ENCODE results near the gene TMEM107.

The TMEM107 gene

GRCh38 chr17:8137645-8138373 is 38.4 kb downstream of the TMEM107 start:
- no peak for DNase-seq (ENCODE audit: low read depth in 2 of 2)

GRCh38 chr17:8133941-8134340 is 42.2 kb downstream of the TMEM107 start:
- no peak for DNase-seq (ENCODE audit: low read depth in 2 of 2)

- no peak for DNase-seq (ENCODE audit: low read depth in 2 of 2)
Measured at GRCh38 chr17:8133399-8133798, 42.8 kb downstream of the TMEM107 start.

DNA sequence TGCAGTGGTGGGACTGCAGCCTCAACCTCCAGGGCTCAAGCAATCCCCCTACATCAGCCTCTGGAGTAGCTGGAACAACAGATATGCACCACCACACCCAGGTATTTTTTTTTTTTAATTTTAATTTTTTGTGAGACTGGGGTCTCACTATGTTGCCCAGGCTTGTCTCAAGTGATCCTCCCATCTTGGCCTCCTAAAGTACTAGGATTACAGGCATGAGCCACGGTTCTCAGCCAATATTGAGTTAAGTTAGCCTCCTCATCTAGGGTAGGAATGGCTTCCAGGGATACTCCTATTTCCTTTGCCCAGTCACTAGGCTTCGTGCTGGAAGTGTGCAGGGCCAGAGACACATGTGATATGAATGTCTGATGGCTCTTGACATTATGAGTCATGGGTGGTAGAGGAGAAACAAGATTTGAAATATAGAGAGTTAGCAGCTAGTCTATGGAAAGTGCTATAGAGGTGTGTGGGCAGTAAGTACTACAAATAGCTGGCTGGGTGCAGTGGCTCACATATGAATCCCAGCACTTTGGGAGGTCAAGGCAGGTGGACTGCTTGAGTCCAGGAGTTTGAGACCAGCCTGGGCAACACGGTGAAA is 44.2 kb downstream of the TMEM107 start:
- DNase-seq (ENCODE audit: low read depth in 2 of 2) = no peak

DNA sequence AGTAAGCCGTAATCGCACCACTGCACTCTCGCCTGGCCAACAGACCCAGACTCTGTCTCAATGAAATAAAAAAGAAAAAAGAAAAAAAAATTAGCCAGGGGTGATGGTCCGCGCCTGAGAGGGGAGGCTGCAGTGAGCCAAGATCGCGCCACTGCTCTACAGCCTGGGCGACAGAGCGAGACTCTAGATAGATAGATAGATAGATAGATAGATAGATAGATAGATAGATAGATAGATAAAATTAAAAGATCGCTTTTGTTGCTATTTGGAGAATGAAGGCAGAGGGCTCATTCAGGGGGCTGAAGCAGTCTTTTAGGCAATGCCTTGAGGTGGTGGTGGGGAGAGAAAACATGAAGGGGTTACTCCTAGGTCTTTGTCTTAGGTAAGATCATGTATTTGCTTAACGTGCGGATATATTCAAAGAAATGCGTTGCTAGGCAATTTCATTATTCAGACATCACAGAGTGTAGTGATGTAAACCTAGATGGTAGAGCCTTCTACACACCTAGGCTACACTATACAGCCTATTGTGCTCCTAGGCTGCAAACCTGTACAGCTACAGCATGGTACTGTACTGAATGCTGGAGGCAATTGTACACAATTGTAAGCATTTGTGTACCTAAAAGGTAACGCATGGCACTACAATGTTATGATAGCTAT is 47.9 kb downstream of the TMEM107 start:
- no peak for DNase-seq (ENCODE audit: low read depth in 2 of 2)

GRCh38 chr17:8126491-8127066 is 49.6 kb downstream of the TMEM107 start:
- DNase-seq (ENCODE audit: low read depth in 2 of 2) = no peak

- no peak for DNase-seq (ENCODE audit: low read depth in 2 of 2)
Measured at GRCh38 chr17:8125947-8126490, 50.2 kb downstream of the TMEM107 start.

DNA sequence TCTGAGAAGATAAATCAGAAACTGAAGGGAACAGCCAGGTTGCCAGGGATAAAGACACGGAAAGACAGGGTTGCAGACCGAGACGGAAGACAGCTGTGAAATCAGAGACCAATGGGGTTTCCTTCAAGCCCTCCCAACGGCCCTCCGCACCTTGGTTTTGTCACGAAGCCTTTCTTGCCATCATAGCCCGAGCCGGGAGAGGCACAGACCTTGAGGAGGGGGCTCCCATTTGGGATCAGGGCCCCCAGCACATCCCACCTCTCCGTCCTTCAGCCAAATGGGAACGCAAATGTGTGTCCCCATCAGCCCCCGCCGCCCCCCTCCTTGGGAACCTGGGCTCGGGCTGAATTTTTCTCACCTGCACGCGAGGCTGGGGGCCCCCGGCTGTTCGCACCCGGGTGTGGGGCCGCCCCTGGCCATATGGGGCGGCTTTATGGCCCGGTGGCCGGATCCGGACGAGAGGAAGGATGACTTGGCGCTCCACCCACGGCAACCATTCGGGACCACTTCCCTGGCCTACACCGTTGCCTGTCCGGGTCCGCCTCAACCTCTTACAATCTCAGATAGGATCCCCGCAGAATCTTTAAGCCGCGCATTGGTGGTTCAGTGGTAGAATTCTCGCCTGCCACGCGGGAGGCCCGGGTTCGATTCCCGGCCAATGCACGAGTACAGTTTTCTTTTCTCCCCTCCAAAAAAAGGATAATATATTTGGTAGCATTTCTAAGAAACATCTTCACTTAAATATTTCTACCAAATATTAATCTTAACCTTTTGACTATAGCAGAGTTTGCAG is 50.8 kb downstream of the TMEM107 start:
- peak; percentile 46 to 51 for DNase-seq (ENCODE audit: low read depth in 2 of 2)

DNA sequence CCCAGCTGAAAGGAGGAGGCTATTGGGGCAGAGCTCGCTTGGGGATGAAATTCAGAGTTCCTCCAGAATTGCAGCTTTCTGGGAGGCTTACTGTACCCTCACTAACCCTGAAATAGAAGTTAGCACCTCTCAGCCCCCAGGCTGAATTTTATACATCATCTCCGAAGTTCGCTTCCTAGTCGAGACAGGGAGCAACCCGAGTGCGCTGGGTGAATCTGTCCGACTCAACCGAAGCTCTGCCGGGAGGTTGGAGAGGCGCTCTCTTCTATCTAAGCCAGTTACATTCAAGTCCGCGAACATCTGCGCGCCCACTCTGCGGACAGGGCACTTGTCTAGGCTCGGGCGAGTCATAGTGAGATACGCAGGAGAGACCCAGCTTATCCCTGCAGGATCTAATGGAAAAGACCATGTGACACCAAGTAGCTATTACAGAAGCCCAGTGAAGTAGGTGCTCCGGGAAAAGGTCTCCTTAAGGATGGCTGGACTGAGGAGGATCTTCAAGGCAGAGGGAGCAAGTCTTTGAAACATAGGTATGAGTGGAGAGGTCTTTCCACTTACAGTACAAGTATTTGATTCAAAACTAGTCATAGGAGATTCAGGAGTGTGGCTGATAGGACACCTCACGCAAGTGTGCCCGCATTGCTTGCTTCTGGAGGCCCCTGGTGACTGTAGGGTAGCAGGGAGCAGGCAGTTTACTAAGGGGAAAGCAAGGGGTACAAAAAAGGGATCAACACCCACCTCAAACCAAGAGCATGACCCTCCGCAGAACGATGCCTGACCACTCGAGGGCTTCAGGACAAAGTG is 51.6 kb downstream of the TMEM107 start:
- no peak for DNase-seq (ENCODE audit: low read depth in 2 of 2)

- no peak for DNase-seq (ENCODE audit: low read depth in 2 of 2)
Measured at GRCh38 chr17:8123695-8124349, 52.4 kb downstream of the TMEM107 start, which contains the start of gene HES7. Gene HES7, minus strand, starts transcription at chr17:8124106. Its CDS starts 22 bp downstream, at chr17:8124084.

DNA sequence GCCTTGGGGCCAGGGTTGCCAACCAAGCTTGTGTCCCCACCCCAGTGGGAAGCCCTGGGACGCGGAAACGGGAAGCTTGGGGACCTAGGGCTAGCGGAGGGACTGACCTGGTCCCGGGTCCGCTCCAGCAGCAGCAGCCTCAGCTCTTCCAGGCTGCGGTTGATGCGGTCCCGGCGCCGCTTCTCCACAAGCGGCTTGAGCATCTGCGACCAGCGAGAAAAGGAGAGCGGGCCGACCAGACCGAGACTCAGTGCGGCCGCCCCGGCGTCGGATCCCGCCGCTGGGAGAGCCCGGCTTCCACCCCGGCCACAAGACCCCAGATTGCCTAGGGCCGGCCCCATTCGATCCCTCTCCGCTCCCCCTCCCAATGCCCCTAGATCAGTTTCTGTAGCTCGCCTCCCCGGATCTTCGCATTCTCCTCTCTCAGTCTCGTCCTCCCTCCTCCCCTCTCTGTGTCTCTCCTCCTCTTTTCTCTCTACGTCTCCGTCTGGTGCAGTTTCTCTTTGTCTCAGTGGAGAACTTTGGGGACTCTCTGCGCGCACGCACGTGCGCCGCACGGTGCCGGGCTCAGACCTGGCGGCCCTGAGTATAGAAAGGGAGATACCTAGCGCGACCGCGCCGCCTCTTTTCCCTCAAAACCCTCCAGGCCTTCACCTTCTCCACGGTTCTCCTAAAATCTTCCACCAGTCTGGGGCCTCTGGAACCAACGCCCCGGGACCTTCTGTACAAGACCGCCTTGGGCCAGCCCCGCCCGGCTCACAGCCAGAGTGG is 53.1 kb downstream of the TMEM107 start:
- DNase-seq (ENCODE audit: low read depth in 2 of 2) = no peak
